Mesodermal cell (in vitro differentiated cells): ENCODE data around the gene LAMC2.
A peak's percentile ranks its signal among the peaks of the same experiment; 100 is the strongest.
"Not testable (repeated sequence)": the region's sequence is repeated elsewhere in the genome, so short reads cannot be mapped to it uniquely, and the experiment has no call there.

ENCODE experiments used
- H3K27ac ChIP-seq: 2 replicates; pipeline ENCODE4 v1.7.0; 2013; ENCODE audit warnings: mild to moderate bottlenecking, low read depth, low read length, moderate library complexity; ENCODE audit not compliant: severe bottlenecking
- H3K36me3 ChIP-seq: 2 replicates; pipeline ENCODE4 v1.7.1; 2013; ENCODE audit warnings: mild to moderate bottlenecking, low read length, moderate library complexity; ENCODE audit not compliant: control insufficient read depth, insufficient read depth
- H3K4me1 ChIP-seq: one replicate; pipeline ENCODE4 v1.7.1; 2013; ENCODE audit warnings: mild to moderate bottlenecking, low read length; ENCODE audit not compliant: insufficient read depth, control insufficient read depth, poor library complexity, severe bottlenecking
- H3K4me3 ChIP-seq: 2 replicates; pipeline ENCODE4 v1.7.0; 2013; ENCODE audit warnings: low read length, control low read depth, mild to moderate bottlenecking; ENCODE audit not compliant: insufficient read depth, poor library complexity, severe bottlenecking; ENCODE audit errors: extremely low read depth
- H3K9me3 ChIP-seq: 2 replicates; pipeline ENCODE4 v1.7.1; 2013; ENCODE audit warnings: mild to moderate bottlenecking, low read length, moderate library complexity; ENCODE audit not compliant: control insufficient read depth
- WGBS, 2 experiments: methylation state at CpG; one replicate each; pipeline ENCODE4 v1.1.5; 2013; ENCODE audit warnings: missing lambda C conversion rate in 2 of 2; ENCODE audit not compliant: insufficient coverage in 2 of 2; 5-methylcytosine and 5-hydroxymethylcytosine counted together

The LAMC2 gene

DNA sequence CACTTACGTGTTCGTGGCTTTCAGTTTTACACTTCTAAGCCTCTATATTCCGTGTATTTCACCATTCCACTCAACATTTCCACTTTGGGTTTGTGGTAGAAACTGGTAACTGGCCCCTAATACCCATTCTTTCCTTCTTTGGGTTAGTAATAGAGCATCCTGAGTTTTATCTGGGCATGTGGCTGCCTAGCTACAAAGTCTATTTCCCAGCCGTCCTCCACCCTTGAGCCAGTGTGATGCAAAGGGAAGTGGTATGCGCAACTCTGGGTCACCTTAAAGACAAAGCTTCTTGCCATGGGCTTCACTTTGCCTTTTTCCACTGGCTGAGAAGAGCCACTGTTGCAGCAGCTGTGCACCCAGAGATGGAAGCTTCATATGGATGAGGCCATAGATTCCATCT, 73.9 kb downstream of the LAMC2 start:
- no peak overlapping the region for H3K27ac ChIP-seq
- 90 to 94% methylated on average over 2 to 4 of the region's 5 CpGs for WGBS, 2 experiments
- H3K9me3 ChIP-seq: peaks cover 7% of the 10 kb centered on the region
- H3K4me3 ChIP-seq: no peak overlapping the region
- no peaks in the 10 kb centered on the region for H3K4me1 ChIP-seq
- no peaks in the 10 kb centered on the region for H3K36me3 ChIP-seq

DNA sequence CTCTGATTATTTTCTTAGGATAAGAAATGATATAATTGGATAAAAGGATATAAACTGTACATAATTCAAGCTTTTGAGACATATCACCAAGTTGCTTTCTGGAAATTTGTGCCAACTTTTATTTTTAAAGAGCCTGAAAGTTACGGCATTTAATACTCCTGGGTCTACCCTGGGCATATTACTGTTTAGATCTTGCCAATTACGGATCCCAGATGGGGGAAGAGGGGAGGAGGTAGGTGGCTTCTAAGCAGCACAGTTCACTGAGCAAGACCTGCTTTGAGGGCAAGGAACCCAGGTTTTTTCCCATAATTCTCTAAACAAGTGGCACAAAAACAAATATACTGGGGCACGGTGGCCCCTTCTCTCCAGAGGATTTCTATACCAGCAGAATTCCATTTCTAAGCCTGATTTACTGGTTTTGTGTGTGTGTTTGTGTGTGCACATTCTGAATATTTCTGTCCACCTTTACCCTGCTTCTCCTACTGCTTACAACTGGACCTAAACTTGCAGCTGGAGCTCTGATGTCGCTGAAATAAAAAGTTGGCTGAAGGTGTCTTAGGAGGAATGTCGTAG, 76.7 kb downstream of the LAMC2 start:
- Histone ChIP-seq H3K9me3 (no peaks in the 10 kb centered on the region), H3K4me3 (no peak overlapping the region), H3K4me1 (no peaks in the 10 kb centered on the region), H3K27ac (no peak overlapping the region), H3K36me3 (no peaks in the 10 kb centered on the region)
- 83 to 94% methylated on average over 2 to 3 of the region's 5 CpGs for WGBS, 2 experiments

DNA sequence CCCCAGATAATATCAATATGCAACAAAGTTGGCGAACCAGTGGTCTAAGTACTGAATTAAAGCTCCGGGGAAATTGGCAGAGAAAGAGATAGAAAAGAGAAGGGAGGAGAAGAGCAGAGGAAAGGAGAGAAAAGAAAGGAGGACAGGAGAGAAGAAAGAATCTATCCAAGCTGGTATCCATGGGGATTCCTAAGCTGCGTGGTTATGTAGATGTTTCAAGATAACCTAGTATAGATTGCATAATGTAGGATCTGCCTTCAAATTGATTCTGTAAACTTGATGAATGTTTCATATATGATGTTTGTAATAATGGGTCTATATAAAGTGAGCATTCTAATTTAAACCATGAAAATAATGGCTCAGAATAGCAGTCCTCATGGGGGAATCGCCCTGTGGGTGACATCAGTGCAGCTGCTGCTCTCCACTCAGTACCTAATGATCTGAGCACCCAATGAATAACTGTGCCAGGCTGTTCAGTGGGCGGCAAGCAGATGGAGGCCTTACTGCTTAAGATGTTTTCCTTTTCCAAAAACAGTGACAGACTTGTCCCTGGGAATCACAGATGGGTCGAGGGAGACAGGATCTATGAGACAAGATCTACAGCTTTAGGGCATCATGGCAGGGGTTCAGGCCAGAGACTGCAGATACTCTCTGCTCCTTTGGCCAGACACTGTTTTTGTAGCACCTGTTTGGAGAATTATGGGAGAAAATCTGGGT, 78.0 kb downstream of the LAMC2 start:
- 70 to 77% methylated on average over 5 to 6 of the region's 6 CpGs for WGBS, 2 experiments
- Histone ChIP-seq H3K27ac (no peak overlapping the region), H3K36me3 (no peaks in the 10 kb centered on the region), H3K9me3 (no peaks in the 10 kb centered on the region), H3K4me3 (no peak overlapping the region), H3K4me1 (no peaks in the 10 kb centered on the region)

DNA sequence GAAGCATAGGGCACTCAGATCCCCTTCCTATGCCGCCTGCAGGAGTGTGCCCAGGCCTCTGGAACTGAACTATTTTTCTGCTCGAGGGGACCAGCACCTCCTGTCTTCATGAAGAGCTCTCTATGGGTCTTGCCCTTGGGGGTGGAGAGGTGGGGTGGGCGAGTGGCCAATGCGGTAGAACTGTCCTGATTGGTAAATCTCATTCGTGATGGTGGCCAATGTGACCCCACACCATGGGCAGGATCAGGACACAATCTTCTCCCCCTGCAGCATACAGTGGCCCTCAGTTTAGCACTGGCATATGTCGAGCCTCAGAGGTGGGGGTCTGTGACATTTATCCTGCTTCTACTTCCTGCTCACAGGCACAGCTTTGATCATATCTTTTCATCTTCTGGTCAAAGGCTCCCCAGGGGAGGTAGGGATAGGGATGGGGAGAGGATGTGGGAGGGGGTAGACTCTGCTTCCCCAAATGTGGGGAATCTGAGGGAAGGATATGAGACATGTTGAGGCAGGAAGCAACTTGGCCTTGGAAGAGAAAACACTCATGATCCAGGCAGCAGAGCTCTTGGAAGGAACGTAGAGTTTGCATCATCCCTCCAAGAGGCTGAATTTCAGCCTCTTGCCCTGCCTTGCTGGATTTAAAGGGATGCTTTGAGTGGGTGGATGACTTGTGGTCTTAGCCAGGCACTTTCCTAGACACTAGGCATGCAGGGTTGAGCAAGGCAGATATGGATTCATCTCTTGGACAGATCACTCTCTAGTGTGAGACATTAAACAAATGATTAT, 81.8 kb downstream of the LAMC2 start:
- no peaks in the 10 kb centered on the region for H3K36me3 ChIP-seq
- H3K4me1 ChIP-seq: peaks cover 32% of the 10 kb centered on the region
- H3K27ac ChIP-seq: no peak overlapping the region
- no peak overlapping the region for H3K4me3 ChIP-seq
- H3K9me3 ChIP-seq: no peaks in the 10 kb centered on the region
- WGBS, 2 experiments: 79 to 90% methylated on average over 5 to 6 of the region's 7 CpGs

DNA sequence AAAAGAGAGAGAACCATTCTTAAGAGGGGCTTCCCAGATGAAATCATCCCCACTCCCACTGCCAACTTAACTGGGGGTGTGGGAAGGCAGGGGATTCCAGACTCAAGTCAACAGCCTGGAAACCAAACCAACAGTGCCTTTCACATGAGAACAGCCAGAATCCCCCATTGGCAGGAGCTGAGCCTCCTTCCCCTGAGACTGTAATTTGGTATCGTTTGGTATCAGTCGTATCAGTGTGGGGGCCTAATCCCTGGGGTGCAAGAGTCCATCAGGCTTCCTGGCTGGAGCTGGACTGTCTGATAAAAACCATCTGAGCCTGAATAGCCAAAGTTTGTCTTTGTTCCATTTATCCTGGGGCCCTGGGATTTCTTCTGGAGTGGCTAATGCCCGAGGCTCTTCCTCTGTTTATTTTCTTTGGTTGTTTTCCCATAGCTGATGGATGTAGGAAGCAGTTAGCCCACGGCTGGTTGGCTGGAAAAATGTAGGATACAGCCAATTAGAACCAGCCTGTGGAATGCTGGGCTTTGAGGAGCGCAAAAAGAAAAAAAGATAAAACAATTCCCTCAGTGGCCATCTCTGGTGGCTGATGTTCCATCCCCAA, 84.6 kb downstream of the LAMC2 start:
- WGBS, 2 experiments: 92 to 97% methylated on average over 4 to 5 of the region's 5 CpGs
- Histone ChIP-seq H3K27ac (peak overlapping the region; percentile 74), H3K36me3 (no peaks in the 10 kb centered on the region)

DNA sequence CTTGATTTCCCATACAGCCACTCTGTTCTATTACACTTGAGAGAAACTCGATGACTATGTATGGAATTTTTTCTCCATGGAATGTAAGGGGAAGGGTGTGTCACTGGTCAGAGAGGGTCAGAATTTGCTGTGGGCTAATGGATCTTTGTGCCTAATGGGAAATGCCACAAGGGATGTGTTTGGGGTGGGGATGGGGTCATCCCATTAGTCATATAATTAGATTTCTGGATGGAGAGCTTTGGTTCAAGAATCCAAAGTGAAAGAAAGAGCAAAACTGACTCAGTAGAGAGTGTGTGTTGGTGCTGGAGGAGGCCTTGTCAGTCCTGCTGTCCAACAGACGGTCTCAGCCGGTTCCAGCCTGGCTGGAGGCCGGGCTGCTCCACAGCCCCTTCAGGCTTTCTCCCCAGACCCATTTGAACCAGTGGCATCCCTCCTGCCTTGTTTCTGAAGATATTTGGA, 86.4 kb downstream of the LAMC2 start:
- Histone ChIP-seq H3K4me1 (peaks cover 48% of the 10 kb centered on the region), H3K36me3 (no peaks in the 10 kb centered on the region), H3K9me3 (no peaks in the 10 kb centered on the region), H3K27ac (peak overlapping the region; percentile 85), H3K4me3 (no peak overlapping the region)
- 89 to 100% methylated on average over 3 to 4 of the region's 4 CpGs for WGBS, 2 experiments

More for the DNA sequence above, 84.6 kb downstream of the LAMC2 start:
- H3K9me3 ChIP-seq: no peaks in the 10 kb centered on the region
- no peak overlapping the region for H3K4me3 ChIP-seq
- H3K4me1 ChIP-seq: peaks cover 39% of the 10 kb centered on the region

DNA sequence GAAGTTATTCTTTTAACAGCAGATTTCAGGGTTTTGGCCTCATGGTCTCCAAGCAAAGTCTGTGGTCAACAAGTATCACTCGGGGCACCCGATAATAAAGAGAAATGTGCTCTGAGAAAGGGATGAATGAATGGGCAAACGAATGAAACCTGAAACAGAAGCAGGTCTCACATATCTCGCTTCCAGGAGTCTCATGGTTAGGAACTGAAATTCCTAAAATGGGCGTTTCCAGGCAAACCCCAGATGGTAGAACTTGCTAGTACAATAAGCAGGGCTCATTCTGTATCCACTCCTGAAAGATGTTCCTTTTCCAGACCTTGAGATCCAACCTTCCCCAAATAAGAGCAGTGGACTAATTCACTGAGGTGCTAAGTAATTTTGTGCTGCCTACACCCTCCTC, 87.2 kb downstream of the LAMC2 start:
- Histone ChIP-seq H3K27ac (peak overlapping the region; percentile 85), H3K4me3 (no peak overlapping the region), H3K4me1 (peaks cover 57% of the 10 kb centered on the region), H3K36me3 (no peaks in the 10 kb centered on the region), H3K9me3 (no peaks in the 10 kb centered on the region)
- WGBS, 2 experiments: 87 to 95% methylated on average over 5 of the region's 5 CpGs

DNA sequence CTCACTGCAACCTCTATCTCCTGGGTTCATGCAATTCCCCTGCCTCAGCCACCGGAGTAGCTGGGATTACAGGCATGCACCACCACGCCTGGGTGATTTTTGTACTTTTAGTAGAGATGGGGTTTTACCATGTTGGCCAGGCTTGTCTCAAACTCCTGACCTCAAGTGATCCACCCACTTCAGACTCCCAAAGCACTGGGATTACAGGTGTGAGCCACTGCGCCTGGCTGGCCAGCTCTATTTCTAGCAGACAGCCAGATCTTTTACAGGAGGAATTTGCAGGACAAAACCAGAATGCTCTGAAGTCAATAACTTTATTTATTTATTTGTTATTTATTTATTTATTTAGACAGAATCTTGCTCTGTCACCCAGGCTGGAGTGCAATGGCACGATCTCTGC, 87.9 kb downstream of the LAMC2 start:
- not testable (repeated sequence) for H3K36me3 ChIP-seq, H3K9me3 ChIP-seq, H3K27ac ChIP-seq, H3K4me3 ChIP-seq
- H3K4me1 ChIP-seq: peaks cover 64% of the 10 kb centered on the region
- 93 to 100% methylated on average over 2 to 3 of the region's 4 CpGs for WGBS, 2 experiments

DNA sequence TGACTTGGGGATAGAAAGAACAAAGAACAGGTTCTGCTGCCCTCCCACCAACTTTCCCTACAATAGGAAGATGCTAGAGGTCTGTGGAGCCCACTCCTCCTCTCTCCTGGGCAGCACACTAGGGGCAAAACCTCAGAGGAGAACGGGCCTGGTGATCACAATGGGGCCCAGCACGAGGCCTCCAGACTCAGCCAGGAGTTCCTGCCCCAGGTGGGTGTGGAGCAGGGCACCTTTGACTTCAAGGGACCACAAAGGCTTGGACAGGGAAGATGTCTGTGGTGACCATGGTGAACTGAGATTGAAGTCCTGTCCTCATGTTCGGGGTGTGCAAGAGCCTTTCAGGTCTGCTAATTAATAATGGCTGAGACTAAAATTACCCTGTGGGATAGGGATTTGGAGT, 88.8 kb downstream of the LAMC2 start:
- Histone ChIP-seq H3K9me3 (no peaks in the 10 kb centered on the region), H3K4me1 (peaks cover 67% of the 10 kb centered on the region), H3K36me3 (no peaks in the 10 kb centered on the region), H3K27ac (no peak overlapping the region), H3K4me3 (no peak overlapping the region)
- 90 to 92% methylated on average over 3 of the region's 3 CpGs for WGBS, 2 experiments

DNA sequence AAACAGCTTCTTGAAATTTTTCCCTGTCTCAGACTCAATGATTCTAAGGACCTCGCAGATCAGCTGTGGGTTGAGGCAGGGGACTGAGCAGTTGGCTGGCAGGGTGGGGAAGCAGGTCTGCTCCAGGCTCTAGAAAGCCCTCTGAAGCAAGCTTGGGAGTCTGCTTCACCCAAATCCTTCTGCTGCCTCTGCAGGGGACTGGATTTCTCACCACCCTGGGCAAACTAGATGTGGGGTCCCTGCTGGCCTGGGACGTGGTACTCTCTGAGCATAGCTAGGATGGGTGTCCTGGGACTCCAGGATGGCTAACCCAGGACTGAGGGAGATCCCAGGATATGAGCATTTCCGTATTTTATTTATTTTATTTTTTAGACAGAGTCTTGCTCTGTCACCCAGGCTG, 89.3 kb downstream of the LAMC2 start:
- H3K9me3 ChIP-seq: no peaks in the 10 kb centered on the region
- no peak overlapping the region for H3K4me3 ChIP-seq
- peaks cover 63% of the 10 kb centered on the region for H3K4me1 ChIP-seq
- H3K27ac ChIP-seq: no peak overlapping the region
- H3K36me3 ChIP-seq: no peaks in the 10 kb centered on the region
- WGBS, 2 experiments: 83 to 96% methylated on average over 2 of the region's 3 CpGs
